ENCODE data around the gene APBB1.

APBB1 gene

GRCh38 chr11:6391537-6392134 is 27.3 kb downstream of the APBB1 start:
- DNase-seq (ENCODE audit: low read depth, low spot score), result no peak

GRCh38 chr11:6390718-6391469 is 28.0 kb downstream of the APBB1 start:
- DNase-seq (ENCODE audit: low read depth, low spot score), result no peak

- peak; percentile 83 for DNase-seq (ENCODE audit: low read depth, low spot score)
Observed at GRCh38 chr11:6389905-6390717, 28.8 kb downstream of the APBB1 start, which contains the start of gene SMPD1. SMPD1 (plus strand) TSS chr11:6390474; CDS start chr11:6390599, 125 bp downstream.

DNA sequence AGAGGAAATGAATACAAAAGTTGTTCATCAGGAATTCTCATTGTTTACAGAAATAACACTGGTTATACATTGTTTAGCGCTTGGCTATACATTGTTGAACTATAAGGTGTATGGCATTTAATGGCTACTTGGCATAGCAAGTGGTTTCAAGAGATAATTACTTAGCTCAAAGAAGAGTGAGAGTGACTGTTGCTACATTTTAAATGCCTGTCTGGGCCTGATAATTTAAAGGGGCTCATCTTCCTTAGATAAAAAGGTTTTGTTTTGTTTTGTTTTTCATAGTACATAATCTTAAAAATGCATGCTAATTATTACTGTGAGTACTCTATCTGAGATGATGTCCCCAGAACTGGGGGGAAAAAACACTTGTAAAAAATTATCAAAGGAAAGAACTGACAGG is 30.1 kb downstream of the APBB1 start:
- no peak for DNase-seq (ENCODE audit: low read depth, low spot score)

DNA sequence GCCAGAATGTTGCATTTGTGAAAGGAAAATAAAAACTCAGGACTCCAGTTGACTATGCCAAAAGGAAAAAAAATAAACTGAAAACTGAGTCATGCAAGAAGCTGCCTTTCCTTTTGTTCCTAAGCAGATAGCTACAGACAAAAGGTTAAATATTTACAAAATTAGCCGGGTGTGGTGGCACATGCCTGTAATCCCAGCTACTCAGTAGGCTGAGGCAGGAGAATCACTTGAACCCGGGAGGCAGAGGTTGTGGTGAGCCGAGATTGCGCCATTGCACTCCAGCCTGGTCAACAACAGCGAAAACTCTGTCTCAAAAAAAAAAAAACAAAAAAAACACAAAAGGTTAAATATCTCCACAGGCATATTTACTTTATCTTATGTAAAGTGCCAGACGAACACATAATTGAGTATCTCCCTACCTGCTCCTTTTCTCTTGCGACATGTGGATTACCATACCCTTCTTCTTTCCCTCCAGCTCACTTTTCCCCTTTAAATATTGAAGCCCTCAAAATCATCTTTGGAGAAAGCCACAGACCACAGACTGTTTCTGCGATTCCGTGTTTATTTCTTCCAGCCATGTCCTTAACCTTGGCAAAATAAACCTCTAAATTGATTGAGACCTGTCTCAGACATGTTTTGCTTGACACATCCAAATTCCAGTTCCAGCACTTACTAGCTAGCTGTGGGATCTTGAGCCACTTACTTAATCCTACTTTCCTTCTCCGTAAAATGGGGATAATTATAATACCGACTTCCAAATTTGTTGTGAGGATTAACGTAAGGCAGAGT is 30.9 kb downstream of the APBB1 start:
- no peak for DNase-seq (ENCODE audit: low read depth, low spot score)

- DNase-seq (ENCODE audit: low read depth, low spot score), result no peak
Observed at GRCh38 chr11:6385046-6385777, 33.7 kb downstream of the APBB1 start.

DNA sequence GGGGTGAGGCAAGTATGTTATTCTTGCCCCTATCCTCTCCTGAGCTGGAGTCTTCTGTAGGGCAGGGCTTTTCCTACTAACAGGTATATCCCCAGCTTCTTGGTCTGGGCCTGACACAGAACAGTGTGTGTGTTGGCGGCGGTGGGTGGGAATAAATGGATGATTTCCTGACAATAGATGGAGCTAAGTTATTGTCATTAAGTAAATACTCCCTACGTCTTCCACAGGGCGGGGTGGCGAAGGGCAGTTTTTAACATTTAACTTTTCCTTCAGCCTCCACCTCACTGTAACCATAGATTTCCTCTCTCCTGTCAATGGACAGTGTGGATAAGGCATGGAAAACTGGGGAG is 40.3 kb downstream of the APBB1 start:
- no peak for DNase-seq (ENCODE audit: low read depth, low spot score)

DNA sequence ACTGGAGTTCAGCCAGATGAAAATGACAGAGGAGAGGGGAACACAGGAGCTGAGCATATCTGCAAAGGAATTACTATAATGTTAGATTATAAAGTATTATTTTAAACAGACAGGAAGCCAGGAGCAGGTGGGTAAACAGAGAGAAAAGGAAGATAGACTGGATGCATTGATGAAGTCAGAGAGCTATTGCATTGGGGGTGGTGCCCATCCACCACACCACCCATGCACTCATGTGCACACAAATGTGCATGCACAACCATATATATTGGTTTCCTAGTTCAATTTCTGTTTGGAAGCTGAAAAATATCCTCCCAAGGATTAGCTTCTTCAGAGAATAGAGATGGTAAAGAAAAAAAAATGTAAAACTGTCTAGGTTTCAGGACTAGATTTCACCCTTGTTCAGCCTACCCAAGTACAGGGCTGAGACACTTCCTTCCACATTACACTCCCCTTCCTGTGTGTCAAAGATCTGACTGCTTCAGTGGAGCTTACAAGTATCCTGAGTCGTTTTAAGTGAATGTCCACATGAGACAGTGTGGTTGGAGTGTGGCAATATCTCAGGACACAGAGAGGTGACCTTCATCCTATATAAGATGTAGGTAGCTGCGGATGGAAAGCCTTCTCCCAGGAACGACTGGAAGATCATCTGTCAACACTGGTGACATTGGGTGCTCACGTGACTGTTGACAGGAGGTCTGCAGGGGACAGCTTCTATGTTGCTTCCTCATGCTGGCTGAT is 40.8 kb downstream of the APBB1 start:
- no peak for DNase-seq (ENCODE audit: low read depth, low spot score)

GRCh38 chr11:6371825-6372224 is 47.1 kb downstream of the APBB1 start:
- DNase-seq (ENCODE audit: low read depth, low spot score), result no peak

- no peak for DNase-seq (ENCODE audit: low read depth, low spot score)
Observed at GRCh38 chr11:6365659-6366058, 53.2 kb downstream of the APBB1 start.

DNA sequence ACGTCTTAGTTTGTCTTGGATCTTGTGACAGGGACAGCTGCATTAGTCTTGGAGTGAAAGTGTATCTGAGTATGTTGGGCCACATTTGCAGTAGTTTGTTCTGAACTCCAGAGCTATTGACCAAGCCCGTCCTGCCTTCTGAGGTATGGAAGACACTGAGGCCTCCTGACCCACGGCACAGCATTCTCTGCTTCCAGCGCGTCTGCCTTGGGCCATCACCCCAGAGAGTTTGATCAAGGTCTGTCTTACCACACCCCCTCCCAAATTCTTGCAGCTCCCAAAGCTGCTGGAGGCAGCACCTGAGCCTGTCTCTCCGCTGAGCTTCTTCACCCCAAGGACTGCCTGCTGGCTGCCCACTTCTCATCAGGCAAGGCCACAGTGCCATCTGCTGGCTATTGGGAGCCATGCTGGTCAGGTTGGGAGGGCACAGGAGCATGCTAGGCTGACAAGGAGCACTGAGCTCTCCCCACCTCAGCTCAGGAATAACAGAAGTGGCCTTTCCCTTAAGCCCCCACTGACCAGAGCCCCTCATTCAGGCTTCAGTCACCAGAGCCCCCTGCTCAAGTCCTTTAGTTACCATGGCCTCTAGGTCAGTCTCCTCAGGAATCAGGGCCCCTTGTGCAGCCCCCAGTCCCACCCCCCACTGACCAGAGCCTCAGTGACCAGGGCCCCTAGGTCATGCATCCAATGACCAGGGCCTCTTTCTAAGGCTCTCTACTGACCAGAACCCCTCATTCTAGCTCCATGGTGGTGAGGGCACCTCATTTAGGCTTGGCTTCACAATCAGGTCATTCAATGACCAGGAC is 55.8 kb downstream of the APBB1 start:
- DNase-seq (ENCODE audit: low read depth, low spot score), result peak; percentile 24

GRCh38 chr11:6362185-6362872 is 56.6 kb downstream of the APBB1 start:
- no peak for DNase-seq (ENCODE audit: low read depth, low spot score)

GRCh38 chr11:6360183-6360582 is 58.7 kb downstream of the APBB1 start:
- no peak for DNase-seq (ENCODE audit: low read depth, low spot score)

DNA sequence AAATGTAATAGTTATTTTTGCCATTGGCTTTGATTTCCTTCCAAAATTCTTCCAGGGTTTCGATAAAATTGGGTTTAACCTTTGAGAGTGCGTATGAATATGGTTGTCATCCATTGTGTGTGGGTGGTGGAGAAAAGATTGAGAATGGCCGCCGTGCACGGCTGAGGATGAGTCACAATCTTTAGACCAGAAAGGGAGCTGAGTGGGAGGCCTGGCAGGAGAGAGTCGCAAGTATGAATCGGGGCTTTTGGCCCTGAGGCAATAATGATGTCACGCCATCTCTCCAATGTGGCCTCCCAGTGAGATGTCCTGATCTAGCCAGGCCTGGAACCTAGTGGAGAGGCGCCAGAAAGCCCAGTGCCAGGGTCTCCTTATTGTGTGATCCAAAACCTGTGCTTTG is 61.7 kb downstream of the APBB1 start:
- DNase-seq (ENCODE audit: low read depth, low spot score), result no peak

GRCh38 chr11:6356503-6357055 is 62.3 kb downstream of the APBB1 start:
- DNase-seq (ENCODE audit: low read depth, low spot score), result no peak

DNA sequence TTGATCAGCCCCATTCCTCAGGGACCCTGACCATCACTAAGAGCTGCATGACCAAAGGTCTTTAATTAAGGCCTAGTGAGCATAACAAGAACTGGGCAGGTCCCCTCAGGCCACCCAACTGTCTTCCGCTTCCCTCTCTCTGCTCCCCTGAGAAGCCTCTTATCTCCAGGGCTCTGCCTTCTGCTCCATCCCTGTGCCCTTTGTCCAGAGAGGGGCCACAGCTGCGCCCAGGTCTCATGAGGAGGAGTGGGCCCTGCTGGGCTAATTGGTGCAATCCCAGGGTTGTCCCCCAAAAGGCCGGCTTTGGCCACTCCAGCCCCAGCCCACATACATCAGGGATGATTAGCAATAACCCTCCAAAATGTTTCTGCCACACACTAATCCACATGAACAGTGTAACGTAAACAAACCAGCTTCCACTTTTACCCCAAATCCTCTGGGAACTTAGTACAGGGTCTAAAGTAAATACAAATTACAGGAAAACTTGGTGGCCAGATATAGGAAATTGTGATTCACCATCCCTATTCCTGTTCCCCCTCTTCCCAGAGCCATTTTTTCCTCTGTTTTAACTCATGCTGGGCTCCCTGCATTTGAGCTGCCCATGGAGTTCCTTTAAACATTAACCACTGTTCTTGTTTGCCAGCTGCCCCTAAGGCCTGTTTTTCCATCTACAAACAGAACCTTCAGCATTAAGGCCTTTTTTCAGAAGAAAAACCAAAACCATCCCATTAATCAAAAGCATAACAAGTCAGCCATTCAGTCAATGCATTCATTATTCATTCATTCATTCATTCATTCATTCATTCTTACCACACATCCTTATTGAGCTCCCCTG is 64.0 kb downstream of the APBB1 start:
- no peak for DNase-seq (ENCODE audit: low read depth, low spot score)

DNA sequence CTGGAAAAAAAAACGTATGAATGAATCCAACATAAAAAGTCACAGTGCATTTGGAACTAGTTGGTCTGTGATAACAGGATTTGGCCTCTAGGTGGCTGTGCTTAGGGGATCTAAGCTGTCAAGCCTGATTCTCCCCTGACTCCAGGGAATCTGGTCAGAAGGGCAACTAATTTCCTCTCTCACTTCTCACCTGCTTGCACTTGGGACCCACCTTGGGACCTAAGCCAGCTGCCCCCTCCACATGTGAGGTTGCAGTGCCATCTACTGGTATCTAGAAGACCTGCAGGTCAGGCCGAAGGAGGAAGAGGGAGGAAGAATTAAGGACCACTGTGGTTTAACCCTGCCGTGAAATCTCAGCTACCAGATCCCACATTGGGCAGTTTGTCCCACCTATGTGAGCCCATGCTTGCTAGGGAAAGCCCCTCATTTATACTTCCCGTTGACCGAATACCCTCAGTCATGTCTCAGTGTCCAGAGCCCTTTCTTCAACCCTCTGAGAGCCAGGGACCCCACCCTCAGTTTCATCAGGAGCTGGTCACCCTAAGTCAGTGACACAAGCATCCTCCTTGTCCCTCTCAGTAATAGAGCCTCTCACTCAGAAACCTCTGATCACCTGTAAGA is 65.4 kb downstream of the APBB1 start:
- DNase-seq (ENCODE audit: low read depth, low spot score), result peak; percentile 1
